Measurements from ENCODE around the gene PHACTR3.

Gene PHACTR3

DNA sequence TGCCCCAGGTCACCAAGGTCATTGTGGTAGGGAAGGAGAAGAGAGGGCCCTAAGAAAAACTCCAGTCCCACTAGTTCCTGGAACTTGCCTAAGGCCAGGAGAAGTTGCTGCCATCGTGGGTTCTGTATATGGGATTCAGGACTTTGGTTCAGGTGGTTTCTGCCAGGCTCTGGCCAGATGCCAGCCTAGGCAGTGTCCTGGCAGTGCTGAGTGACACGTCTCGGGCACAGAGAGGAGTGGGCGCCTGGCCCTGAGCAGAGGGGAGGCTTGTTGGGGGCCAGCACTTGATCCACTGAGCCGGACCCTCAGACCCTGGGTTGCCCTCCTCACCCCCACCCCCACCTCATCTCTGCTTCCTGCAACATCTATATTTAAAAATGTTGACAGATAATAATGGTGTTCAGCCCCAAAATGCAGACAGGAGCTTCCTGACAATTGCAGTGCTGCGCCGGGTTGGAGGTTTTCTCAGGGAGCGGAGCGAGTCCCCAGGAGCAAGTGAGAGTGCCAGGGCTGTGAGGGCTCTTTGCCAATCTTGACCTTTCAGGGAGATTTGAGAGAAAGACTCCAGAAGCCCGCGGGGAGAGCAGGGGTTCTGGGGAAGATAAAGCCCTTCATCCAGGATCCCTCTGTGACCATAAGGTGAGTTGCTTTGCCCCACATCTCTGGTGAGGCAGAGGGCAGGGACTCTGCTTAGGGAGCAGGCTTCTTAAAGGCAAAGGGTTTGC, 71.9 kb downstream of the PHACTR3 start:
- no peak for DNase-seq

DNA sequence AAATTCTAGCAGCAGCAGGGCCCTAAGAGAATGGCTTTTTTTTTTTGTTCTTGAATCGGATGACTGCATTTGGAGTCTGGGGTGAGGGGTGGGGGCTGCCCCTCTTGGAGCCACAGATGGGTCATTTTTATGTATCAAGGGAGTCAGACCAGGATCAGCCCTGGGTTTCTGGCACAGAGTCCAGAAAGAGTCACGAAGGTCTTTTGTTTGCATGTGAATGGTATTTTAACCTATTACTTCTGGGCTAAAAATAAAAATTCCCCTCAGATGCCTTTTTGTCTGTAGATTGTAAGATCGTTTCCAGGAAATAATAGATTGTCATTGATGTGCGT, 72.5 kb downstream of the PHACTR3 start:
- no peak for DNase-seq

DNA sequence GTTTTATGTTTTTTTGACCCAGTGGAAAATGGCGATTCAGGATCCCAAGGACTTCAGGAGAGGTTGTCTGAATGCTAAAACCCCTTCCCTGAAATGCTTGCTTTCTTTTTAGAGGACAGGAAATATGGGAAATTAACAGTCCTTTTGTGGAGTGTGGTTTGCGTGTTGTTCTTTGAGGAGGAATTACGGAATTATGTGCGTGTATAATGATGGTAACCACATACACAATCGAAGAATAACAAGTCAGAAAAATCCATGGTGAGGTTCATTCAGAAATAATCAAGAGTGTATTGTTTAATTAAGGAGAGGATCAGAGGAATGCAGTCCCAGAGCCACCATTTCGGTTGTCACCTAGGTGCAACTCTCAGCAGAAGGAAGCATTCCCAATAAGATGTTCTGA, 73.2 kb downstream of the PHACTR3 start:
- DNase-seq: no peak

DNA sequence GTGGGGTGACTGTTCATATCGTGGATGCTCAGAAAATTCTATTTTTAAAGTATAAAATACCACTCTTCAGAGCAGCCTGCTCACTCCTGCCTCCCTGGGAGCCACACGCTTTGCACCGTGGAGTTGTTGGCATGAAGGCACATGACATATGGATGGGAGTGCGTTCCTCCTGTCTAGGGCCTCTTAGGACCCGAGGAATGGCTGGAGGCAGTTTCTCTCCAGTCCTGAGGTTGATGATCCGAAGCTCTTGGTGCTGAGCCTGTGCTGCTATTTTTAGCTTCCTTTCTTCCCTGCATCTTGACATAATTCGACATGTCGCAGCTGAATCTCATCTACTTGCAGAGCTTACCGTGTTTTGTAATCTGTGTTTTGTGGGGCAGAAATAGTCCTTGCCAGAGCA, 73.9 kb downstream of the PHACTR3 start:
- no peak for DNase-seq

DNA sequence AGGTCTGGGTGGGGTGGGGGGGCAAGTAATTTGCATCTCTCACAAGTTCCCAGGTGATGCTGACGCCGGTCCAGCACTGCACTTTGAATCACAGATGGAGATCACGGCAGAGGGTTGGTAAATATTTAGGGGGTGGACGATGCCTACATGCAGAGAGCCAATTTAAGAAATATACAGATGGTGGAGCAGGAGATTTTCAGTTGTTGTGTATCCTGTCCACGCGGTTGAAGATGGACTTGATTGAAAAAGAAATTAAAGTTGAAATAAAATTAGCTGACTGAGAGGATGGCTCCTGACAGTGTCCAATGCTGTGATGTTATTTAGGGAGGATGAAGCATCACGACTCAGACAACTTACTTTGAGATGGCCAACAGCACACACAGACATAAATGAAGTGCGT, 74.6 kb downstream of the PHACTR3 start:
- DNase-seq: no peak

DNA sequence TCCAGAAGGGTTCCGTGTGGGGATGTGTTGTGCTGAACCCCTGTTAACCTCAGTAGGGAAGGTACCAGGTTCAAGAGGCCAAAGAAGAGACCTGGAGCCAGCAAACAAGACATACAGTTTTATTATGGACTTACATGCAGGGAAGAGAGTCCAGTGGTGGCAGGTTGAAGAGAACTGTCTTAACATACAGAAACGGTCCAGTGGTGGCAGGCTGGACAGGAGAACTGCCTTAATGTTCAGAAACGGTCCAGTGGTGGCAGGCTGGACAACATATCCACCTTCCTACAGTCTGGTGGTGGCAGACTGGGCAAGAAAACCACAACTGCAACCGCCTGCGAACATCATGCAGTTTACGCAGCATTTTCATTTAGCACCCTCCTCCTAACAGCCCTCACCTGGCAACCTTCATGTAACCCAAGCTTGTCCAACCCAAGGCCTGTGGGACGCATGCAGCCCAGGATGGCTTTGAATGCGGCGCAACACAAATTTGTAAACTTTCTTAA, 75.9 kb downstream of the PHACTR3 start:
- no peak for DNase-seq

DNA sequence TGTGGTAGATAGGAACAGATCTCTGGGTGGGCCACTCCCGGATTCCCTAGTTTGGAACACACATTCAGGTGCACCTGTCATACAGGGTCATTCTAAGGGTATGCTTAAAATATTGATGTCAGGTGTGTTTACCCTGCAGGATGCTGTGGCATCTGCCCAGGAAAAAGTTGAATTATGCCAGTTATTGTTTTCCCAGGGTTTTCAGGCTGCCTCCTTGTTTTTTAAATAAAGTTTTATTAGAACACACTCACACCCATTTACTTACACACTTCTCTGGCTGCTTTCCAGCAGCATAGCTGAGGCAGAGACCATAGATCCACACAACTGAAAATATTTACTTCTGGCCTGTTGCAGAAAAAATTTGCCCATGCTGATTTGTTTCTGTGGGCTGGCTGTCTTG, 76.5 kb downstream of the PHACTR3 start:
- no peak for DNase-seq

DNA sequence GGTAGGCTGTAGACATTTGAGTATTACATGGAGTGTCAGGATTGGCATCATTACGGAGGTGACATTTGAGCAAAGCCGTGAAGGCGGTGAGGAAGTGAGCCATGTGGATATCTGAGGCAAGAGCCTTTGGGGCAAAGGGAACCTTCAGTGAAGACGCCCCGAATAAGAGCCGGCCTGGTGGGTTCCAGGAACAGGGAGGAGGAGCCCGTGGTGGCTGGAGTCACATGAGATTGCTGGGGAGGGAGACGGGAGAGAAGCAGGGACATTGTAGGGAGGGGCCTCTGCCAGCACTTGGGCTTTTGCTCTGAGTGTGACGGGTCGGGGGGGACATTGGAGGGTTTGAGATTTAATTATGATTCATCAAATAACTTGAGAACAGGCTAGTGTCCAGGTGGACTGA, 78.3 kb downstream of the PHACTR3 start:
- DNase-seq: no peak

DNA sequence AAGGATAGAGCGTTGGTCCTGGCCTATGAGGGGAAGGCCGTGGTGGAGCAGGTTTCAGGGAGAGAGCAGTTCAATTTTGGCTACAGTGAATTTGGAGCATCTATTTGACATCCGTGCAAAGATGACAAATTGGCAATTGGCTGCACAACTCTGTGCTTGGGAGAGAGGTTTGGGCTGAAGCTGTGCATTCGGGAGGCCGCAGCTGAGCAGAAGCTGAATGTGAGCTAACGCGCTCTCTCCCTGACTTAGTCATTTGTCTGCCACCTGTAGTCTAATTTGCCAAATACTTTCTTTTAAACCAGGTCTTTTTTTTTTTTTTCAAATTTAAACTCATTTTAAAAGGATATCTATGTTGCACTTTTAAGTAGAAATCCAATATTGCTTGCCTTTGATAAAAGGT, 78.8 kb downstream of the PHACTR3 start:
- no peak for DNase-seq

DNA sequence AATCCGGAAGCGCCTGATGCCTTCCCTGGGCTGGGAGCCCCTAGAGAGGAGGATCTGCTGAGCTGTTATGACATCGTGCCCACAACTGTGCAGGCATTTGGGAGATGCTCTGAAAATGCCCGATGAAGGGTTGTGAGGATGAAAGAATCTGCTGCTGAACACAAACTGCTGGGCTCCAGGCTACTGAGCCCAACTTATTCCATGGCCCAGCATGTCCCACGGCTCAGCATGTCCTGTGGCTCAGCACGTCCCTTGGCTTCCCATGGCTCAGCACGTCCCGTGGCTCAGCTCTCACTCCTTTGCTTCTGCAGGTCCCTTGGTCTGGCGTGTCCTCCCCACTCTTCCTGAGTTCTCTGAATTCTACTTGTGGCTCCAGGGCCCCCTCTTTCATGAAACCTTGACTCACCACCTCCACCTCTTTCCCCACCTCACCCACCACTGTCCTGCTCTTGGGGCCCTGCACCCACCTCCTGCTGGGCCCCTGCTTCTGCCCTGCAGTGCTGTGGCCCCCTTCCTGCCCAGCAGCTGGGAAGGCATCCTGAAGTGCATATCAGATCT, 80.4 kb downstream of the PHACTR3 start:
- DNase-seq: no peak

DNA sequence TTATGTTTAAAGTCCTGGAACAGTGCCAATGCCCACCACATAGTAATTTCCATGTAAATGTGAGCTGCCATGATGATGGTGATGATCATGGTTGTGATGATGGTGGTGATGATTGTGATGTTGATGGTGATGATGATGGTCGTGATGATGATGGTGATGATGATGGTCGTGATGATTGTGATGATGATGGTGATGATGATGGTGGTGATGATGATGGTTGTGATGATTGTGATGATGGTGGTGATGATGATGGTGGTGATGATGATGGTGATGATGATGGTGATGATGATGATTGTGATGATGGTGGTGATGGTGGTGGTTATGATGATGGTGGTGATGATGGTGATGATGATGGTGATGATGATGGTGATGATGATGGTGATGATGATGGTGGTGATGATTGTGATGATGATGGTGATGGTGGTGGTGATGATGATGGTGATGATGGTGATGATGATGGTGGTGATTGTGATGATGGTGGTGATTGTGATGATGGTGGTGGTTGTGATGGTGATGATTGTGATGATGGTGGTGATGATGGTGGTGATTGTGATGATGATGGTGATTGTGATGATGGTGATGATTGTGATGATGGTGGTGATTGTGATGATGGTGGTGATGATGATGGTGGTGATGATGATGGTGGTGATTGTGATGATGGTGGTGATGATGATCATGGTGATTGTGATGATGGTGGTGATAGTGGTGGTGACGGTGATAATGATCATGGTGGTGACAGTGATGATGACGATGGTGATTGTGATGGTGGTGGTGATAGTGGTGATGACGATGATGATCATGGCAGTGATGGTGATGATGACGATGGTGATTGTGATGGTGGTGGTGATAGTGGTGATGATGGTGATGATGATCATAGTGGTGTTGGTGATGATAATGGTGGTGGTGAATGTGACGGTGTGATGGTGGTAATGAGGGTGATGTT, 82.3 kb downstream of the PHACTR3 start:
- no peak for DNase-seq

DNA sequence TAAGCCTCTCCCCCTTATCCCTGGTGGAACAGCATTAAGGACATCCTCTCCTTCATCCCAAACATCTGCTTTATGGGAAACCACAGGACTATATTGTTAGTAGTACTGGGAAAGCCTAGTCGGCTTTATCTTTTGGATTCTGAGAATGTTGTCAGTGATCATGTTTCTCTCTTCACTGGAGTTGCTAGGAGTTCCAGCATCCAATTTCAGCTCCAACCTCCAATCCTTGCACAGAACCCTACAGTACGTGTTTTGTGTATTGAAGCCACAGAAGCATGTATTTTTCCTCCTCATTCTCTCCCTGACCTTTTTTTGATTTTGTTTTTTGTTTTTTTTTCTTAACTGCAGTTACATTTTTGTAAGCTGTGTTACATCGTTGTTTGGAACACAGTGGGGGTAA, 84.0 kb downstream of the PHACTR3 start:
- DNase-seq: no peak

DNA sequence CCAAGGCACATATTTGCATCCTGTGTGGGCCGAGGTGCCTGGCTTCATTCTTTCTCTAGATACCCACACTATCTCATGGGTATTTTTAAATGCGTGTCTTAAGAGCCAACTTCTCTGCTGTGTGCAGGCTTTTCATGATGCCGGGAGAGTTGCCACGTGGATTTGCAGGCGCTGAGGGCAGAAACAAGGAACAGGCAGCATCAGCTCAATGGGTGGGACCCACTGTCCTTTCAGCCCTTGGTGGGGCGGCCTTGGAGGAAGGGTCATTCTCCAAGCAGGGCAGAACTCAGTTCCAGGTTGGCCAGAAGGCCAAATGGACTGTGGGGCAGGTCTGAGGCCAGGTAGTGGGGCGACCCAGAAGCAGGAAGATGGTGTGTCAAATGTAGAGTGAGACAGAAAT, 84.7 kb downstream of the PHACTR3 start:
- no peak for DNase-seq

DNA sequence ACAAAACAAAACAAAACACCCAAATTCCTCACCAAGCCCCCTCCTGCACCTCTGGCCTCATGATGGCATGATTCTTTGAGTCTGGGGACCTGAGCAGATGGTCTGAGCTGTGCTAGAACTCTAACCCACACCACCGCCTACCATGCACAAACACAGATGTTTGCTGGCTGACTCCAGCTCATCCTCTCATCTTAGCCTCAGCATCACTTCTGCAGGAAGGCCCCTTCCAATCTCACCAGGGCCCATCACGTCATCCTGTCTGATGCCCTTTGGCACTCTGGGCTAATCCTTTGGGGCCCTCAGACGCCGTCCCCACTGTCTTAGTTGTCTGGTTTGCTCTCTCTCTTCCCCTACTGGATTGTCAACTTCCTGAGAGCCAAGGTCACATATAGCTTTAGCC, 85.8 kb downstream of the PHACTR3 start:
- no peak for DNase-seq

DNA sequence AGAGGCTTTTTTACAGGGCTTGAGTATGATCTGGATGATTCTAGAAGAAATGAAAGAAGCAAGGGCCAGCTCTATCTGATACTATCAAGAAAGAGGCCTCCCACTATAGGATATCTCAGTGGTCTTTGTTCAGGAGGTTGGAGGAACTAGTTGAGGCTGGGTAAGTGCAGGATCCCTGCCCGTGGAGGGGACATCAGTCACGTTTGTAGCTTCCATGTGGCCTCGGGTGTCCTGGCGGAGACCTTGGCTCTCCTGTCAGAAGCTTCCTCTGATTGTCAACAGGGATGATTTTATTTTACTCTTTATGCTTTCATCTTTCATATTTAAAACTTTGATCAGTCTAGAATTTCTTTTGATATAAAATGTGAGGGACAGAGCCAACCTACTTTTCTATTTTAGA, 86.6 kb downstream of the PHACTR3 start:
- no peak for DNase-seq

DNA sequence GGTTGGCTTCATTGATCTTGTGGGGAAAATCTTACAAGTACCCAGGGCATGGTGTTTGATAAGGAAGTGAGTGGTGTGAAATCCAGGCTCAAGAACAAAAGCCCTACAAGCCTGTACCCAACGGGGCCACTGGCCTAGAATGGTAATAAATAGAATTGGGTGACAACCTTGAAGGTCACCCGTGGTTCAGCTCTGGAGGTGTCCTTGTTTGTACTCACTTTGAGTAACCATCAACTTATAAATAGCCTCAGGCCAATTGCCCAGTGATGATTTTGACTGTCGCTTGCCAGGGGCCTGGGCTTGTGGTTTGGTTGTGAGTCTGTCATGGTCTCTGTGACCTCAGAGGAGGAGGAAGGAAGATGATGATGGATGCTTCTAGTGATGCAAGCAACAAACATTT, 87.8 kb downstream of the PHACTR3 start:
- no peak for DNase-seq

DNA sequence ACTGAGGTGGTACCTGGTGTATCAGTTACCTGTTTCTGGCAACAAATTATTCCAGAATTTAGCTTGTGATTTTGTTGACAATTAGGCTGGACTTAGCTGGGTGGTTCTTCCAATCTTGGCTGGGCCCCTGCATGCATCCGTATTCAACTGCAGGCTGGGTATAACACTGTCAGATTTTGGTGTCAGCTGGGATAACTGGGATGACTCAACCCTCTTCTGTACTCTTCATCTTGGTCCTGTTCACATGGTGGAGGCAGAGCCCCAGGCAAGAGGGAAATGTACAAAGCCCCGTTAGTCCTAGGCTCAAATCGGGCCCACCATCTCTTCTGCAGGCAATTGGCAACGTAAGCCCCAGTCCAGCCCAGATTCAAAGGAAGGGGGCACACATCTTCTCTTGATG, 89.2 kb downstream of the PHACTR3 start:
- DNase-seq: no peak

DNA sequence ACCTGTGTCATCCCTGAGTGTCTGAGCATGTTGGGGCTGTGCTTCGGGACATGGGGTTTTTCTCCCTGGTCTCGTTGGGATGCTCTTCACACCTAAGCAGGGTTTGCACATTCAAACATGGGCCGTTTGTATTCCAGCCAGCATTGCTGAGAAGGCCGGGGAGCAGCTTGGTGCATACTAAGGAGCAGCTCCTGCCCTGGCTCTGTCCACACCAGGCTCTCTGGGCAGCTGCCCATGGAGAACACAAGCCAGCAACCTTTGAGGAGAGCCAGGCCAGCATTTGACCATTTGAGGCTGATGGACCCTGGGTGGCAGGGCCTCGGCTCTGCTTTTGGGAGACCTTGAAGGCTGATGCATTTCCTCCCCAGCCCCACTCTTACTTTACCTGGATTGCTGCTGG, 92.1 kb downstream of the PHACTR3 start:
- no peak for DNase-seq

DNA sequence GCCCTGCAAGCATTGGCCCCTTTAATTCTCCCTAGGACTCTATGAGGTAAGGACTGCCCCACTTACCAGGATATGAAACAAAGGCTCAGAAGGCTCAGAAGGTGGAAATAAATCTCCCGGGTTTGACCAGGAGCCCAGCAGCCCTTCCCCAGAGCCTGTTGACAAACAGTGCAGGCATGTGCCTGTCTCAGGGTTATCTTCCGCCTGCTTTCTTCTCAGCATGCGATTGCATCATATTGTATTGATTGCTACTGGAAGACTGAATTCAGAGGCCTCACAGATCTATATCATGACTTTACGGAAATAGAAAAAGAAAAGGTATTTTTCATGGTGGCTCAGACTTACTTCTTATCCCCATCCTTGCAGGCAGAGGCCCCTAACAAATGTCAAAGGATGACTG, 92.7 kb downstream of the PHACTR3 start:
- DNase-seq: no peak

DNA sequence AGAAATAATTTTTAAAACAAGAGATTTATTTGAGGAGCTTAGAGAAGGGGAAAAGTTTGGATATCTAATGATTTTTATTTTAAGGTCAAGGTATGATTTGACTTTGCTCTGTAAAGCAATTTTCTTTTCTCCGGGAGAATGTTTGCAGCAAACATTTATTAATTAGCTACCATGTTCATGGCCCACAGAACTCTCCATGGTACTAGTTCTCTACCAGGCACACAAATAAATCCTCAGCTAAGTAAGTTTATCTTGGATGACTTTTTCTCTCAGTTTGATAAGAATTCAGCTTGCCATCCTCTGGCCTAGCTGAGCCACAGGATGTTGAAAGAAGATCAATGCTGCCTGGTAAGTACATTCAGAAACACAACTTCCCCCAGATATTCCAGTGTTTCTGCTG, 94.3 kb downstream of the PHACTR3 start:
- no peak for DNase-seq

DNA sequence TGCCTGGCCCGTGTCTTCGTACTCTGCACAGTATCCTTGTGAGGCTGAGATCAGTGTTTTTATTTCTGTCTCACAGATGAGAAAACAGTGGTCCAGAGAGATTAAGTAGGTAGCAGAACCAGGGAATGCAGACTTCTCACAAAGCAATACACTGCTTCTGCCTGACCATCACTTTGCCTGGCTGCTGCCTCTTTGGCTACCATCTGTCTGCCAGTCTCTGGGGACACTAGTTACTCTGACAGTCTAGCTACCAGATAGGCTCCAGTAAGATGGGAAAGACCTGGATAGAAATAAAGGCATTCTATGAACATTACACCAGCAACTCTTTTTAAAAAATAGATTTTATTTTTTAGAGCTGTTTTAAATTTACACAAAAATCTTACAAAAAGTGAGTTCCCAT, 96.9 kb downstream of the PHACTR3 start:
- no peak for DNase-seq

DNA sequence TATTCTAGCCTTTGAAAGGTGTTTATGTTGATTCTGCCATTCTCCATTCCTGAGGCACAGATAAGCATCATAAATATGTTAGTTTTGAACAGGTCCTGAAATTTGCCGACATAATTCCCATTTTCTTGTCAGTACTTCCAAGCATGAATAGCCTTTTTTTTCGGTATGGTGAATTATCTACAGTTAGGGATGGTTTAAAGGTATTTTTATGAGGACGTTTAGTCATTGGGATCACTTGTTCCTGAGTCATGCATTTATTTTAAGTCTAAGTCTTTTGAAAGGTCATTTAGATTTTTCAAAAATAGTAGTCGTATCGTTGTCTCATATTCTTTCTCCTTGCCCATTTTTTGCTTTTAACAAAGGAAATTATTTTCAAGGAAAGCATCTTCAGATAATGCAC, 98.7 kb downstream of the PHACTR3 start:
- DNase-seq: no peak

DNA sequence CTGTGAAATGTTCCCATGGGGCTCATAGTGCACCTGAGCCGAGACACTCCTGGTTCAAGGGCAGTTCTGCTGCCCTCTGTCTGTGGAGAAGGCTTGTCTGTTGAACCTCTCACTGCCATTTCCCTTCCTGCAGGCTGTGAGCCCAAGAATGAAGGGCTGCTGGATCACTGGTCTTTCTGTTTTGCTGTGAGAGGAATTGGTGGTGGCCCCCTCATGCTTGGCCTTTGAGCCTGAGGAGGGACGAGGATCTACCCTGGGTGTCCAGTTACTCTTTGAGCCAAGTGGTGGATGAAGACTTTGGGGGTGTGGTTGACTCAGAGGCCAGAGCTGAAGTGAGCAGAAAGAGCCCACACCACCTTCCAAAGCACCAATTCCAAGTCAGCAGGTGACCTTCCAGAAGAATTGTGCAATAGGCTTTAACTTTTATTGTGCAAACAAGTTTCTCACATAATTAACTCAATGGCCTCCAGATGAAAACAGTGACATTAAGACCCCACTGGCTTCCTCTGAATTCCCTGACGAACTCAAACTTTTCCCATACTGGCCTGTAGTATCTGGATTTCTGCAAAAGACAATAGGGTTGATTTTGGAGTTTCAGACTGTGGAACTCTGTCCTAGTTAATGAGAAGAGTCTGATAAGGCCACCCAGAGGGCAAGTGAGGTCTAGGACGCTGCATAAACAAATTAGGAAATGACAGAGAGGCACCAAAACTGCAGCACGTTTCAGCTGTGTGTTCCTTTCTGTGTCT, 101.5 kb downstream of the PHACTR3 start:
- no peak for DNase-seq

DNA sequence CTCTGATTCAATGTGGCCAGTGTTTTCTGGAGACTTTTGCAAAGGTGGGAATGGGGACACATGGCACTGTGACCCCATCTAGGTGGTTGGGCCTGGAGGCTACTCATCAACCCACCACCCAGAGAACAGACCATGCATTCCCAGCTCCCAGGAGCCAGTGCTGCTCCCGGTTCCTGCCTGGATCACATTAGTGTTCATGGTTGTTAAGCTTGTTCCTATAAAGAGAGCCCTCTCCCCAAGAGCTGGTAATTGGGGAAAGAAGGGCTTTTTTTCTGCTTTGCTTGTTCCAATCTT, 102.0 kb downstream of the PHACTR3 start:
- no peak for DNase-seq

Data from DMS153 (cell line).